Measurements from ENCODE around the gene SUSD4.

The SUSD4 gene

GRCh38 chr1:223322868-223323267 lies 41.1 kb downstream of the SUSD4 start:
- H3K27ac ChIP-seq (ENCODE audit: low read depth, low read length, poor library complexity, severe bottlenecking), result no peak overlapping the region
- no peaks in the 10 kb centered on the region for H3K9me3 ChIP-seq (ENCODE audit: low read length)
- no peaks in the 10 kb centered on the region for H3K79me2 ChIP-seq (ENCODE audit: insufficient read depth, low read length)
- H2AFZ ChIP-seq (ENCODE audit: low read length), result no peak overlapping the region
- H4K20me1 ChIP-seq (ENCODE audit: insufficient read depth, low read length), result no peaks in the 10 kb centered on the region
- H3K9ac ChIP-seq (ENCODE audit: low read length), result no peak overlapping the region
- no peaks in the 10 kb centered on the region for H3K4me1 ChIP-seq (ENCODE audit: insufficient read depth, low read length, severe bottlenecking)
- no peak overlapping the region for H3K4me2 ChIP-seq (ENCODE audit: low read length)
- H3K9me2 ChIP-seq (ENCODE audit: low read depth, low read length), result no peaks in the 10 kb centered on the region
- TF ChIP-seq CTCF (IDR thresholded peaks at IDR 0.05; ENCODE audit: low read length) (no peak), EZH2 (IDR thresholded peaks at IDR 0.05; ENCODE audit: borderline replicate concordance, low read length) (no peak)
- no peaks in the 10 kb centered on the region for H3K36me3 ChIP-seq (ENCODE audit: insufficient read depth, low read length)
- no peaks in the 10 kb centered on the region for H3F3A ChIP-seq (ENCODE audit: insufficient read depth, low read length)
- H3K4me3 ChIP-seq (ENCODE audit: low read depth, low read length, poor library complexity, severe bottlenecking), result no peak overlapping the region
- no peaks in the 10 kb centered on the region for H3K27me3 ChIP-seq (ENCODE audit: insufficient read depth, low read length)

DNA sequence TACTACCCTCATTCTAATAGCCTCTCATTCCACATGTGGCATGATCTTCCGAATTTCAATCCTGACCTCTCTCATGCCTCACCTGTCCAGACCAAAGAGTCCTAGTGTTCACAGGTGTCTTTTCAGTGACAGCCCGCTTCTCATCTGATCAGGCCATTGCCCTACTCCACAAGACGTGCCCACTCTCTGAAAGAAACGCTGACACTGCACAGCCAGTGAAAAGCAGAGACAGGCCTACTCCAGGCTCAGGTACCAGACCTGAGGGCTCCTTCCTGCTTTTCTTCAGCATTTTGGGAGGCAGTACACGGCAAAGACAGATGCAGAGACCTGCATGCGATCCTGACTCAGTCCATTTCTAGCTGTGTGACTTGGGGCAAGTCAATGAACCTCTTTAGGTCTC lies 43.0 kb downstream of the SUSD4 start:
- no peaks in the 10 kb centered on the region for H3K9me3 ChIP-seq (ENCODE audit: low read length)
- H3K4me2 ChIP-seq (ENCODE audit: low read length), result no peak overlapping the region
- no peaks in the 10 kb centered on the region for H3K36me3 ChIP-seq (ENCODE audit: insufficient read depth, low read length)

GRCh38 chr1:223319905-223320580 lies 43.9 kb downstream of the SUSD4 start:
- H2AFZ ChIP-seq (ENCODE audit: low read length), result no peak overlapping the region
- TF ChIP-seq CTCF (IDR thresholded peaks at IDR 0.05; ENCODE audit: low read length) (no peak), EZH2 (IDR thresholded peaks at IDR 0.05; ENCODE audit: borderline replicate concordance, low read length) (no peak)
- no peaks in the 10 kb centered on the region for H4K20me1 ChIP-seq (ENCODE audit: insufficient read depth, low read length)
- H3K9me2 ChIP-seq (ENCODE audit: low read depth, low read length), result no peaks in the 10 kb centered on the region
- H3F3A ChIP-seq (ENCODE audit: insufficient read depth, low read length), result no peaks in the 10 kb centered on the region
- no peaks in the 10 kb centered on the region for H3K36me3 ChIP-seq (ENCODE audit: insufficient read depth, low read length)
- H3K4me1 ChIP-seq (ENCODE audit: insufficient read depth, low read length, severe bottlenecking), result no peaks in the 10 kb centered on the region
- no peaks in the 10 kb centered on the region for H3K9me3 ChIP-seq (ENCODE audit: low read length)
- H3K27ac ChIP-seq (ENCODE audit: low read depth, low read length, poor library complexity, severe bottlenecking), result no peak overlapping the region
- no peak overlapping the region for H3K9ac ChIP-seq (ENCODE audit: low read length)
- no peaks in the 10 kb centered on the region for H3K79me2 ChIP-seq (ENCODE audit: insufficient read depth, low read length)
- H3K4me2 ChIP-seq (ENCODE audit: low read length), result no peak overlapping the region
- H3K4me3 ChIP-seq (ENCODE audit: low read depth, low read length, poor library complexity, severe bottlenecking), result no peak overlapping the region
- no peaks in the 10 kb centered on the region for H3K27me3 ChIP-seq (ENCODE audit: insufficient read depth, low read length)

More for the DNA sequence above, 43.0 kb downstream of the SUSD4 start:
- no peak overlapping the region for H3K4me3 ChIP-seq (ENCODE audit: low read depth, low read length, poor library complexity, severe bottlenecking)
- H3K4me1 ChIP-seq (ENCODE audit: insufficient read depth, low read length, severe bottlenecking), result no peaks in the 10 kb centered on the region
- no peaks in the 10 kb centered on the region for H3F3A ChIP-seq (ENCODE audit: insufficient read depth, low read length)
- no peaks in the 10 kb centered on the region for H3K79me2 ChIP-seq (ENCODE audit: insufficient read depth, low read length)
- H4K20me1 ChIP-seq (ENCODE audit: insufficient read depth, low read length), result no peaks in the 10 kb centered on the region
- no peak overlapping the region for H3K9ac ChIP-seq (ENCODE audit: low read length)
- no peaks in the 10 kb centered on the region for H3K9me2 ChIP-seq (ENCODE audit: low read depth, low read length)
- H3K27me3 ChIP-seq (ENCODE audit: insufficient read depth, low read length), result no peaks in the 10 kb centered on the region
- no peak overlapping the region for H2AFZ ChIP-seq (ENCODE audit: low read length)
- H3K27ac ChIP-seq (ENCODE audit: low read depth, low read length, poor library complexity, severe bottlenecking), result no peak overlapping the region
- TF ChIP-seq CTCF (IDR thresholded peaks at IDR 0.05; ENCODE audit: low read length) (no peak), EZH2 (IDR thresholded peaks at IDR 0.05; ENCODE audit: borderline replicate concordance, low read length) (no peak)

Measured in OCI-LY1 (cell line).